Activated CD8-positive, alpha-beta T cell treated with anti-CD3 and anti-CD28 coated beads, Interleukin-2, amount 10 ng/mL, durations not matched to agents 7 days and 5 days (primary cell): Measurements from ENCODE around the gene MED25. TPM values are rescaled to one million over a fixed set of nuclear protein-coding genes. Genes with fewer than 3 reads are reported as not detected.

ENCODE experiments used
- ATAC-seq: fragments of 150-1000 bp; cut with Tn5 transposase; one replicate; pipeline ENCODE4 v1.10.0; 2021; ENCODE audit warnings: moderate library complexity
- CTCF ChIA-PET: fragments of 350-600 bp; sonication (Branson Sonifier 250); formaldehyde crosslinking; loops from one replicate; lab custom pipeline; 2021; ENCODE audit warnings: antibody characterized with exemption; lab: Charles Lee
- POLR2A ChIA-PET: fragments of 350-600 bp; sonication (Branson Sonifier 250); formaldehyde crosslinking; loops from one replicate; lab custom pipeline; 2021; ENCODE audit warnings: antibody characterized with exemption; lab: Charles Lee
- DNase-seq: peaks from one replicate; pipeline ENCODE4 v3.0.0-alpha.2; 2020
- H3K27ac Mint-ChIP-seq: one replicate; pipeline ENCODE4 v1.8.0; 2021; ENCODE audit warnings: mild to moderate bottlenecking, mixed read lengths
- H3K27me3 Mint-ChIP-seq: one replicate; pipeline ENCODE4 v1.8.0; 2021; ENCODE audit warnings: low read depth, mixed read lengths
- H3K36me3 Mint-ChIP-seq: one replicate; pipeline ENCODE4 v1.8.0; 2021; ENCODE audit warnings: low read depth, mixed read lengths
- H3K4me1 Mint-ChIP-seq: one replicate; pipeline ENCODE4 v1.8.0; 2021; ENCODE audit warnings: low read depth, mixed read lengths
- H3K4me3 Mint-ChIP-seq: one replicate; pipeline ENCODE4 v1.8.0; 2021; ENCODE audit warnings: mild to moderate bottlenecking, mixed read lengths
- H3K9me3 Mint-ChIP-seq: one replicate; pipeline ENCODE4 v1.8.0; 2022; ENCODE audit warnings: mixed read lengths; ENCODE audit not compliant: insufficient read depth
- total RNA-seq, 2 experiments: library from RNA; stranded (reverse); gene quantifications; one replicate each; pipeline ENCODE4 v1.2.3, GENCODE V29; 2021

The MED25 gene
- total RNA-seq, 2 experiments from 2014 or later: 59.9 to 62.2 TPM

- ATAC-seq: no peak
- ChIA-PET POLR2A (no interaction called here), CTCF (no interaction called here)
- H3K27me3 Mint-ChIP-seq: no peaks in the 10 kb centered on the region
- H3K9me3 Mint-ChIP-seq: no peaks in the 10 kb centered on the region
- no peak for DNase-seq
- peaks cover 25% of the 10 kb centered on the region for H3K4me1 Mint-ChIP-seq
- no peak overlapping the region for H3K4me3 Mint-ChIP-seq
- no peak overlapping the region for H3K27ac Mint-ChIP-seq
- H3K36me3 Mint-ChIP-seq: peaks cover 46% of the 10 kb centered on the region
Measured at GRCh38 chr19:49837425-49837824, 19.3 kb downstream of the MED25 start.

GRCh38 chr19:49838885-49839588 lies 20.9 kb downstream of the MED25 start:
- DNase-seq (no peak), ATAC-seq (no peak)
- POLR2A ChIA-PET: no interaction called here
- CTCF ChIA-PET: no interaction called here
- Mint-ChIP-seq H3K4me3 (no peak overlapping the region), H3K27me3 (no peaks in the 10 kb centered on the region), H3K4me1 (peaks cover 11% of the 10 kb centered on the region), H3K27ac (no peak overlapping the region), H3K9me3 (no peaks in the 10 kb centered on the region), H3K36me3 (peaks cover 39% of the 10 kb centered on the region)

GRCh38 chr19:49839713-49840112 lies 21.6 kb downstream of the MED25 start:
- ATAC-seq (no peak), DNase-seq (no peak)
- H3K9me3 Mint-ChIP-seq: no peaks in the 10 kb centered on the region
- peaks cover 11% of the 10 kb centered on the region for H3K4me1 Mint-ChIP-seq
- H3K4me3 Mint-ChIP-seq: no peak overlapping the region
- H3K27ac Mint-ChIP-seq: no peak overlapping the region
- no peaks in the 10 kb centered on the region for H3K27me3 Mint-ChIP-seq
- ChIA-PET CTCF (no interaction called here), POLR2A (no interaction called here)
- H3K36me3 Mint-ChIP-seq: peaks cover 38% of the 10 kb centered on the region

GRCh38 chr19:49840321-49840720 lies 22.2 kb downstream of the MED25 start:
- Mint-ChIP-seq H3K27me3 (no peaks in the 10 kb centered on the region), H3K4me3 (no peak overlapping the region), H3K9me3 (no peaks in the 10 kb centered on the region), H3K27ac (no peak overlapping the region), H3K4me1 (peaks cover 11% of the 10 kb centered on the region), H3K36me3 (peaks cover 31% of the 10 kb centered on the region)
- ChIA-PET CTCF (no interaction called here), POLR2A (no interaction called here)
- no peak for ATAC-seq
- DNase-seq: no peak

GRCh38 chr19:49840736-49841249 lies 22.7 kb downstream of the MED25 start:
- ATAC-seq (no peak), DNase-seq (no peak)
- Mint-ChIP-seq H3K36me3 (peaks cover 31% of the 10 kb centered on the region), H3K4me1 (peaks cover 11% of the 10 kb centered on the region), H3K27me3 (no peaks in the 10 kb centered on the region), H3K4me3 (no peak overlapping the region), H3K27ac (no peak overlapping the region), H3K9me3 (no peaks in the 10 kb centered on the region)
- ChIA-PET POLR2A (no interaction called here), CTCF (no interaction called here)

GRCh38 chr19:49843265-49843664 lies 25.2 kb downstream of the MED25 start:
- ChIA-PET CTCF (no interaction called here), POLR2A (interaction anchor here (1.3 kb wide), 1 partner anchor 22 kb away, joined by 3 read pairs; no protein-coding TSS in a partner anchor)
- H3K4me1 Mint-ChIP-seq: peaks cover 11% of the 10 kb centered on the region
- no peak overlapping the region for H3K27ac Mint-ChIP-seq
- no peak for ATAC-seq
- no peaks in the 10 kb centered on the region for H3K27me3 Mint-ChIP-seq
- peaks cover 22% of the 10 kb centered on the region for H3K36me3 Mint-ChIP-seq
- no peak overlapping the region for H3K4me3 Mint-ChIP-seq
- DNase-seq: no peak
- H3K9me3 Mint-ChIP-seq: no peaks in the 10 kb centered on the region

- no peak overlapping the region for H3K4me3 Mint-ChIP-seq
- no peaks in the 10 kb centered on the region for H3K9me3 Mint-ChIP-seq
- H3K36me3 Mint-ChIP-seq: peaks cover 12% of the 10 kb centered on the region
- no peak for ATAC-seq
- H3K27ac Mint-ChIP-seq: no peak overlapping the region
- DNase-seq: no peak
- peaks cover 21% of the 10 kb centered on the region for H3K4me1 Mint-ChIP-seq
- CTCF ChIA-PET: interaction anchor here (1.2 kb wide), 1 partner anchor 11 kb away, joined by 3 read pairs; no protein-coding TSS in a partner anchor
- POLR2A ChIA-PET: interaction anchor here (1.3 kb wide), 1 partner anchor 21 kb away, joined by 3 read pairs; no protein-coding TSS in a partner anchor
- no peaks in the 10 kb centered on the region for H3K27me3 Mint-ChIP-seq
Measured at GRCh38 chr19:49844138-49845095, 26.3 kb downstream of the MED25 start.

GRCh38 chr19:49845414-49845813 lies 27.3 kb downstream of the MED25 start:
- ATAC-seq (no peak), DNase-seq (no peak)
- no peak overlapping the region for H3K27ac Mint-ChIP-seq
- peaks cover 29% of the 10 kb centered on the region for H3K4me1 Mint-ChIP-seq
- peaks cover 11% of the 10 kb centered on the region for H3K36me3 Mint-ChIP-seq
- no peaks in the 10 kb centered on the region for H3K27me3 Mint-ChIP-seq
- no peaks in the 10 kb centered on the region for H3K9me3 Mint-ChIP-seq
- ChIA-PET POLR2A (no interaction called here), CTCF (interaction anchor here (1.2 kb wide), 1 partner anchor 12 kb away, joined by 3 read pairs; no protein-coding TSS in a partner anchor)
- H3K4me3 Mint-ChIP-seq: no peak overlapping the region

- no peak for DNase-seq
- ChIA-PET POLR2A (interaction anchor here (0.9 kb wide), 1 partner anchor 11 kb away, joined by 3 read pairs; no protein-coding TSS in a partner anchor), CTCF (no interaction called here)
- Mint-ChIP-seq H3K9me3 (no peaks in the 10 kb centered on the region), H3K4me3 (no peak overlapping the region), H3K27ac (no peak overlapping the region), H3K4me1 (peaks cover 29% of the 10 kb centered on the region), H3K36me3 (peaks cover 7% of the 10 kb centered on the region), H3K27me3 (no peaks in the 10 kb centered on the region)
- no peak for ATAC-seq
Measured at GRCh38 chr19:49846408-49846807, 28.3 kb downstream of the MED25 start.

- ChIA-PET POLR2A (interaction anchor here (0.6 to 1.8 kb wide), 6 partner anchors 15 to 931 kb away, joined by 3 to 12 read pairs (median 4); partner anchors contain the start of gene MED25), CTCF (interaction anchor here (0.5 to 1.3 kb wide), 7 partner anchors 16 to 178 kb away, joined by 3 to 5 read pairs (median 4); partner anchors contain the start of genes AKT1S1, FUZ, TBC1D17 and ZNF473)
- Mint-ChIP-seq H3K27me3 (peaks cover 9% of the 10 kb centered on the region), H3K4me1 (peaks cover 41% of the 10 kb centered on the region), H3K9me3 (no peaks in the 10 kb centered on the region), H3K36me3 (peaks cover 7% of the 10 kb centered on the region), H3K27ac (peak overlapping the region; percentile 40), H3K4me3 (peak overlapping the region; percentile 17)
- DNase-seq (peak; percentile 46), ATAC-seq (no peak)
Measured at GRCh38 chr19:49847731-49848696, 29.9 kb downstream of the MED25 start.
